K562 (cell line): ENCODE measurements around the gene FBXL12.

Source experiments
- BHLHE40 ChIP-seq: IDR thresholded peaks from 2 replicates; pipeline ENCODE4 v1.6.1; 2011; ENCODE audit warnings: low read length, improper control_type of control experiment
- CTCF ChIP-seq, 3 experiments: IDR thresholded peaks in 2 of 3; conservative IDR thresholded peaks in 1 of 3; 2 replicates each; pipeline ENCODE4 v1.5.1; 2011 to 2012; ENCODE audit warnings: low read length in 3 of 3, mild to moderate bottlenecking in 3 of 3, control low read depth in 2 of 3, improper control_type of control experiment in 1 of 3, inconsistent platforms in 1 of 3, low read depth in 1 of 3, mixed read lengths in 1 of 3, moderate library complexity in 1 of 3; ENCODE audit not compliant: insufficient read depth in 2 of 3
- HNRNPLL ChIP-seq: fragments of 200-400 bp; formaldehyde crosslinking; IDR thresholded peaks from 2 replicates; pipeline ENCODE4 v1.6.1; 2017; ENCODE audit warnings: low read length, low read depth, mild to moderate bottlenecking; ENCODE audit not compliant: poor library complexity, severe bottlenecking
- NCOA6 ChIP-seq: fragments of 450-650 bp; IDR thresholded peaks from 2 replicates; pipeline ENCODE4 v1.6.1; 2017; ENCODE audit warnings: mild to moderate bottlenecking
- RFX5 ChIP-seq: IDR thresholded peaks from 2 replicates; pipeline ENCODE4 v1.6.1; 2011; ENCODE audit warnings: low read depth, mild to moderate bottlenecking, improper control_type of control experiment, low read length
- TRIM25 ChIP-seq: fragments of 450-650 bp; IDR thresholded peaks from 2 replicates; pipeline ENCODE4 v1.7.0; 2016; ENCODE audit warnings: borderline replicate concordance
- YY1 ChIP-seq, 3 experiments: IDR thresholded peaks; 2 replicates each; pipeline ENCODE4 v1.6.1; 2011; ENCODE audit warnings: low read length in 2 of 3, mild to moderate bottlenecking in 2 of 3, moderate library complexity in 2 of 3, borderline replicate concordance in 1 of 3, control low read depth in 1 of 3, low read depth in 1 of 3; ENCODE audit not compliant: insufficient read depth in 3 of 3, insufficient replicate concordance in 2 of 3, control insufficient read depth in 1 of 3, insufficient read length in 1 of 3; ENCODE audit errors: extremely low read depth in 1 of 3

GRCh38 chr19:9797871-9798270 is 21.0 kb downstream of the FBXL12 start:
- TF ChIP-seq HNRNPLL (no peak), CTCF (IDR thresholded peaks at IDR 0.05 in 2 of 3, conservative IDR thresholded peaks at IDR 0.05 in 1 of 3; ENCODE audit: insufficient read depth in 2 of 3, low read depth in 1 of 3, low read length in 3 of 3) (no peak), TRIM25 (no peak), YY1 (IDR thresholded peaks at IDR 0.05; ENCODE audit: borderline replicate concordance in 1 of 3, control insufficient read depth in 1 of 3, extremely low read depth in 1 of 3, insufficient read depth in 3 of 3, insufficient read length in 1 of 3, insufficient replicate concordance in 2 of 3, low read depth in 1 of 3, low read length in 2 of 3) (no peak), RFX5 (no peak), BHLHE40 (no peak), NCOA6 (no peak)
